G401 (cell line): ENCODE measurements around the gene GAA. TPM values are rescaled to one million over a fixed set of nuclear protein-coding genes. Genes with fewer than 3 reads are reported as not detected.
A peak's percentile ranks its signal among the peaks of the same experiment; 100 is the strongest.

ENCODE experiments used
- DNase-seq: peaks from one replicate; pipeline ENCODE4 v3.0.0-alpha.2; 2015; ENCODE audit warnings: low spot score
- in situ Hi-C: cut with HindIII; loops from 2 replicates; pipeline ENCODE4 v1.10.0; 2016; ENCODE audit warnings: low sequenced_read_pairs, mixed read lengths
- total RNA-seq: library from RNA; depleted of rRNA; stranded (reverse); fragments of >200 nt; shearing (Covaris generic); gene quantifications from 2 replicates; pipeline ENCODE4 v1.2.3, GENCODE V29; 2014

The GAA gene
- total RNA-seq, 1 experiment from 2014 or later, result 41.7 TPM

GRCh38 chr17:80101946-80102663, 724 bp downstream of the GAA start:
- DNase-seq, result peak; percentile 58
- in situ Hi-C loops, result no loop called here

- in situ Hi-C loops, result no loop called here
- peak; percentile 7 for DNase-seq
These were observed 1.5 kb downstream of the GAA start for GRCh38 chr17:80102664-80103448.

- no peak for DNase-seq
- in situ Hi-C loops, result no loop called here
These were observed 2.2 kb downstream of the GAA start for GRCh38 chr17:80103449-80104085.

GRCh38 chr17:80104321-80104955, 3.1 kb downstream of the GAA start:
- DNase-seq, result no peak
- in situ Hi-C loops, result no loop called here

GRCh38 chr17:80104956-80105375, 3.6 kb downstream of the GAA start:
- DNase-seq, result no peak
- in situ Hi-C loops, result no loop called here

- in situ Hi-C loops, result no loop called here
- DNase-seq, result peak; percentile 20
These were observed 4.4 kb downstream of the GAA start for GRCh38 chr17:80105762-80106161.

GRCh38 chr17:80106176-80106575, 4.8 kb downstream of the GAA start:
- no peak for DNase-seq

GRCh38 chr17:80106751-80107150, 5.4 kb downstream of the GAA start:
- in situ Hi-C loops, result no loop called here
- no peak for DNase-seq

More at GRCh38 chr17:80106176-80106575, 4.8 kb downstream of the GAA start:
- in situ Hi-C loops, result no loop called here

GRCh38 chr17:80107231-80108021, 6.0 kb downstream of the GAA start:
- in situ Hi-C loops, result no loop called here
- no peak for DNase-seq

- DNase-seq, result no peak
- in situ Hi-C loops, result no loop called here
These were observed 6.9 kb downstream of the GAA start for GRCh38 chr17:80108036-80108971.

- in situ Hi-C loops, result no loop called here
These were observed 7.8 kb downstream of the GAA start for GRCh38 chr17:80109066-80109660.

GRCh38 chr17:80109713-80110446, 8.5 kb downstream of the GAA start:
- DNase-seq, result no peak
- in situ Hi-C loops, result no loop called here

More at GRCh38 chr17:80109066-80109660, 7.8 kb downstream of the GAA start:
- DNase-seq, result no peak

GRCh38 chr17:80110447-80110812, 9.0 kb downstream of the GAA start:
- in situ Hi-C loops, result no loop called here
- no peak for DNase-seq

- in situ Hi-C loops, result no loop called here
- no peak for DNase-seq
These were observed 9.7 kb downstream of the GAA start for GRCh38 chr17:80110927-80111701.

GRCh38 chr17:80111702-80112470, 10.5 kb downstream of the GAA start:
- DNase-seq, result no peak
- in situ Hi-C loops, result no loop called here
